HG03571 (cell line): ENCODE results near the gene WNT7A.
"Not testable (repeated sequence)": the region's sequence is repeated elsewhere in the genome, so short reads cannot be mapped to it uniquely, and the experiment has no call there.

Source experiments
- ATAC-seq: cut with Tn5 transposase; IDR thresholded peaks from one replicate; pipeline ENCODE4 v1.9.1; 2021; ENCODE audit not compliant: unreplicated experiment

The WNT7A gene

GRCh38 chr3:13866041-13866965, 13.6 kb downstream of the WNT7A start:
- ATAC-seq: no peak

- no peak for ATAC-seq
Measured at GRCh38 chr3:13865581-13865980, 14.3 kb downstream of the WNT7A start.

GRCh38 chr3:13865106-13865505, 14.8 kb downstream of the WNT7A start:
- no peak for ATAC-seq

- ATAC-seq: no peak
Measured at GRCh38 chr3:13863965-13864595, 15.8 kb downstream of the WNT7A start.

GRCh38 chr3:13863382-13863952, 16.4 kb downstream of the WNT7A start:
- no peak for ATAC-seq

- no peak for ATAC-seq
Measured at GRCh38 chr3:13861461-13861860, 18.4 kb downstream of the WNT7A start.

- ATAC-seq: no peak
Measured at GRCh38 chr3:13860001-13860400, 19.9 kb downstream of the WNT7A start.

GRCh38 chr3:13858768-13859520, 20.9 kb downstream of the WNT7A start:
- ATAC-seq: no peak

GRCh38 chr3:13857702-13858380, 22.0 kb downstream of the WNT7A start:
- ATAC-seq: no peak

- not testable (repeated sequence) for ATAC-seq
Measured at GRCh38 chr3:13856628-13857027, 23.2 kb downstream of the WNT7A start.

- ATAC-seq: no peak
Measured at GRCh38 chr3:13856006-13856405, 23.9 kb downstream of the WNT7A start.

- ATAC-seq: no peak
Measured at GRCh38 chr3:13854492-13854891, 25.4 kb downstream of the WNT7A start.

- no peak for ATAC-seq
Measured at GRCh38 chr3:13853978-13854296, 25.9 kb downstream of the WNT7A start.

GRCh38 chr3:13853256-13853977, 26.5 kb downstream of the WNT7A start:
- ATAC-seq: no peak

GRCh38 chr3:13852638-13853009, 27.2 kb downstream of the WNT7A start:
- no peak for ATAC-seq

GRCh38 chr3:13851997-13852637, 27.8 kb downstream of the WNT7A start:
- no peak for ATAC-seq

- no peak for ATAC-seq
Measured at GRCh38 chr3:13851091-13851849, 28.6 kb downstream of the WNT7A start.

- ATAC-seq: no peak
Measured at GRCh38 chr3:13850161-13850945, 29.5 kb downstream of the WNT7A start.
